HUES64 (cell line): ENCODE results near the gene VWDE.

Source experiments
- H3K27ac ChIP-seq: 2 replicates; pipeline ENCODE4 v1.7.0; 2013; ENCODE audit warnings: low read depth, low read length, inconsistent platforms
- H3K27me3 ChIP-seq: 2 replicates; pipeline ENCODE4 v1.6.1; 2013; ENCODE audit warnings: mild to moderate bottlenecking, low read length; ENCODE audit not compliant: insufficient read depth
- H3K36me3 ChIP-seq: 2 replicates; pipeline ENCODE4 v1.6.1; 2013; ENCODE audit warnings: mild to moderate bottlenecking, low read length; ENCODE audit not compliant: insufficient read depth
- H3K4me1 ChIP-seq: 2 replicates; pipeline ENCODE4 v1.6.1; 2013; ENCODE audit warnings: mild to moderate bottlenecking, low read length, moderate library complexity; ENCODE audit not compliant: insufficient read depth
- H3K4me3 ChIP-seq: 2 replicates; pipeline ENCODE4 v1.5.1; 2013; ENCODE audit warnings: mild to moderate bottlenecking, low read length, moderate library complexity
- H3K9ac ChIP-seq: 2 replicates; pipeline ENCODE4 v1.6.1; 2013; ENCODE audit warnings: mild to moderate bottlenecking, low read depth, low read length
- H3K9me3 ChIP-seq: 2 replicates; pipeline ENCODE4 v1.6.1; 2013; ENCODE audit warnings: low read depth, low read length; ENCODE audit not compliant: insufficient read depth
- WGBS: fragments of 150-250, 120-280 bp; methylation state at CpG from one replicate; pipeline ENCODE4 v1.1.7; 2013; ENCODE audit warnings: missing lambda C conversion rate; 5-methylcytosine and 5-hydroxymethylcytosine counted together

Gene VWDE

GRCh38 chr7:12305502-12305901 lies 98.2 kb downstream of the VWDE start:
- no peaks in the 10 kb centered on the region for H3K9me3 ChIP-seq
- no peak overlapping the region for H3K4me3 ChIP-seq
- no peaks in the 10 kb centered on the region for H3K4me1 ChIP-seq
- no peak overlapping the region for H3K9ac ChIP-seq
- no peaks in the 10 kb centered on the region for H3K36me3 ChIP-seq
- no peak overlapping the region for H3K27ac ChIP-seq
- no peaks in the 10 kb centered on the region for H3K27me3 ChIP-seq

GRCh38 chr7:12303495-12303894 lies 100.2 kb downstream of the VWDE start:
- Histone ChIP-seq H3K9ac (no peak overlapping the region), H3K36me3 (no peaks in the 10 kb centered on the region), H3K27me3 (no peaks in the 10 kb centered on the region), H3K4me3 (no peak overlapping the region), H3K27ac (no peak overlapping the region), H3K9me3 (no peaks in the 10 kb centered on the region), H3K4me1 (no peaks in the 10 kb centered on the region)
- 91% methylated on average over 4 of the region's 4 CpGs for WGBS

- Histone ChIP-seq H3K9ac (no peak overlapping the region), H3K4me3 (no peak overlapping the region), H3K27ac (no peak overlapping the region), H3K9me3 (no peaks in the 10 kb centered on the region), H3K27me3 (no peaks in the 10 kb centered on the region), H3K36me3 (no peaks in the 10 kb centered on the region), H3K4me1 (no peaks in the 10 kb centered on the region)
- WGBS: 89% methylated on average over 2 of the region's 2 CpGs
These were observed 100.6 kb downstream of the VWDE start for GRCh38 chr7:12303062-12303461.

DNA sequence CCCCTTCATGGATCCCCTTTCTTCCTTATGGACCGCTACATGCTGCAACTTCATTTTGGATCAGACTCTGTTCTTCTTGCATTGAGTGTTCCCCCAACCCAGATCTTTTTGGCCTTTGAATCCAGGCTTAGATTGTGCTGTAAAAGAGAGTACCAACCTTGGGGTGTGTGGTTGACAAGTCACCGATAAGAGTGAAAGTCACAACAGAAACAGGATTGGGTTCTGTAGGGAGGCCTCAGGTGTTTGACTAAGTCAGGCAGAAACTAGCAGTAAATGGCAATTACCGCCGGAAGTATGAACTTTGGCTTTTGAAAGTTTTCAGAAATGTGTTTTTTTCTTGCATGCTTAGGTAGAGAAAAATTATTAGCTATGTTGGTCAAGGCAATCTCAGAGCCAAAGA lies 103.2 kb downstream of the VWDE start:
- no peaks in the 10 kb centered on the region for H3K36me3 ChIP-seq
- 61% methylated on average over 4 of the region's 4 CpGs for WGBS
- no peaks in the 10 kb centered on the region for H3K27me3 ChIP-seq
- H3K4me1 ChIP-seq: peaks cover 6% of the 10 kb centered on the region
- H3K27ac ChIP-seq: no peak overlapping the region
- no peak overlapping the region for H3K9ac ChIP-seq
- H3K4me3 ChIP-seq: no peak overlapping the region
- no peaks in the 10 kb centered on the region for H3K9me3 ChIP-seq

- Histone ChIP-seq H3K9ac (no peak overlapping the region), H3K27ac (no peak overlapping the region), H3K4me1 (peaks cover 6% of the 10 kb centered on the region), H3K4me3 (no peak overlapping the region), H3K27me3 (no peaks in the 10 kb centered on the region), H3K9me3 (no peaks in the 10 kb centered on the region), H3K36me3 (no peaks in the 10 kb centered on the region)
- 93% methylated on average over 3 of the region's 3 CpGs for WGBS
These were observed 104.3 kb downstream of the VWDE start for GRCh38 chr7:12299367-12299766.

GRCh38 chr7:12297283-12298108 lies 106.2 kb downstream of the VWDE start:
- Histone ChIP-seq H3K36me3 (no peaks in the 10 kb centered on the region), H3K9ac (no peak overlapping the region), H3K27ac (no peak overlapping the region), H3K4me1 (peaks cover 6% of the 10 kb centered on the region), H3K4me3 (no peak overlapping the region), H3K9me3 (no peaks in the 10 kb centered on the region), H3K27me3 (no peaks in the 10 kb centered on the region)
- 95% methylated on average over 2 of the region's 3 CpGs for WGBS

- H3K27ac ChIP-seq: no peak overlapping the region
- 96% methylated on average over 7 of the region's 7 CpGs for WGBS
- H3K27me3 ChIP-seq: no peaks in the 10 kb centered on the region
- no peaks in the 10 kb centered on the region for H3K36me3 ChIP-seq
- H3K4me1 ChIP-seq: peaks cover 6% of the 10 kb centered on the region
- H3K4me3 ChIP-seq: no peak overlapping the region
- peaks cover 13% of the 10 kb centered on the region for H3K9me3 ChIP-seq
- no peak overlapping the region for H3K9ac ChIP-seq
These were observed 107.6 kb downstream of the VWDE start for GRCh38 chr7:12296051-12296570.

GRCh38 chr7:12294701-12295100 lies 109.0 kb downstream of the VWDE start:
- 97% methylated on average over 2 of the region's 2 CpGs for WGBS
- H3K9ac ChIP-seq: no peak overlapping the region
- peaks cover 26% of the 10 kb centered on the region for H3K9me3 ChIP-seq
- no peak overlapping the region for H3K27ac ChIP-seq
- H3K27me3 ChIP-seq: no peaks in the 10 kb centered on the region
- H3K4me3 ChIP-seq: no peak overlapping the region
- peaks cover 6% of the 10 kb centered on the region for H3K4me1 ChIP-seq
- H3K36me3 ChIP-seq: no peaks in the 10 kb centered on the region

- no peaks in the 10 kb centered on the region for H3K27me3 ChIP-seq
- no peaks in the 10 kb centered on the region for H3K4me1 ChIP-seq
- H3K27ac ChIP-seq: no peak overlapping the region
- peaks cover 29% of the 10 kb centered on the region for H3K9me3 ChIP-seq
- H3K4me3 ChIP-seq: no peak overlapping the region
- WGBS: 87% methylated on average over 1 of the region's 1 CpG
- H3K9ac ChIP-seq: no peak overlapping the region
- no peaks in the 10 kb centered on the region for H3K36me3 ChIP-seq
These were observed 111.8 kb downstream of the VWDE start for GRCh38 chr7:12291870-12292269.

DNA sequence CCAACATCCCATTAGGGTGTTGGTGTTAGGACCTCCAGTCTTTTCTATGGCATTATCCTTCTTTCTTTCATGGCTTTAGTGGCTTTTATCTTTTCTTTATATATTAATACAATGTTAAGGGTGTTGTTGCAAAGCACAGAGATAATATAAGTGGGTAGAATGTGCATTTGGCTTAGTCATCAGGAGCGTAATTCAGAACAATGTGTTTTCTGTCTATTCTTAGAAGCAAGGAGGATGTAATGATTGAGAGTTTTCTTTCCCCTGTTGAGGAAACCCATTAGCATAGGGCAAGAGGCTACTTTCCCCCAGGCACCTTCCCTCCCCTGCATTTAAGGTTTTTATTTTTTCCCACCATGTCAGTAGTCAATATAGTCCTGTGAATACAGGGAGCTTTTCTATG lies 112.9 kb downstream of the VWDE start:
- Histone ChIP-seq H3K27ac (no peak overlapping the region), H3K27me3 (no peaks in the 10 kb centered on the region)

GRCh38 chr7:12289996-12290395 lies 113.7 kb downstream of the VWDE start:
- H3K27me3 ChIP-seq: no peaks in the 10 kb centered on the region
- H3K4me1 ChIP-seq: no peaks in the 10 kb centered on the region
- H3K9me3 ChIP-seq: peaks cover 29% of the 10 kb centered on the region
- no peak overlapping the region for H3K4me3 ChIP-seq
- 79% methylated on average over 6 of the region's 6 CpGs for WGBS
- no peak overlapping the region for H3K9ac ChIP-seq
- H3K27ac ChIP-seq: no peak overlapping the region
- no peaks in the 10 kb centered on the region for H3K36me3 ChIP-seq

More for the DNA sequence above, 112.9 kb downstream of the VWDE start:
- Histone ChIP-seq H3K9me3 (peaks cover 29% of the 10 kb centered on the region), H3K9ac (no peak overlapping the region), H3K36me3 (no peaks in the 10 kb centered on the region), H3K4me1 (no peaks in the 10 kb centered on the region), H3K4me3 (no peak overlapping the region)
- WGBS: 94% methylated on average over 1 of the region's 1 CpG
